Vagina (tissue), 2 donors: ENCODE measurements around the gene BCAS3.

Experiments
- POLR2A ChIP-seq, 2 donors: fragments of 450-650 bp; IDR thresholded peaks; one replicate each; pipeline ENCODE4 v1.6.1; 2017; ENCODE audit warnings: antibody characterized with exemption in 2 of 2, mild to moderate bottlenecking in 2 of 2, moderate library complexity in 2 of 2
- POLR2AphosphoS5 ChIP-seq, 2 donors: sonication (generic); formaldehyde crosslinking; IDR thresholded peaks; one replicate each; pipeline ENCODE4 v1.9.0; 2017; ENCODE audit warnings: antibody characterized with exemption in 2 of 2, mild to moderate bottlenecking in 2 of 2, low read depth in 1 of 2; ENCODE audit not compliant: insufficient read depth in 1 of 2
- TF ChIP-seq, protein P1 (sequence below), 3 experiments: fragments of 450-650 bp in 2 of 3; fragments of 200-600 bp in 1 of 3; sonication (generic) in 1 of 3; IDR thresholded peaks; one replicate each; pipeline ENCODE4 v1.5.1; 2017 to 2019; ENCODE audit warnings: antibody characterized with exemption in 3 of 3, mild to moderate bottlenecking in 2 of 3, moderate library complexity in 2 of 3

DNA sequence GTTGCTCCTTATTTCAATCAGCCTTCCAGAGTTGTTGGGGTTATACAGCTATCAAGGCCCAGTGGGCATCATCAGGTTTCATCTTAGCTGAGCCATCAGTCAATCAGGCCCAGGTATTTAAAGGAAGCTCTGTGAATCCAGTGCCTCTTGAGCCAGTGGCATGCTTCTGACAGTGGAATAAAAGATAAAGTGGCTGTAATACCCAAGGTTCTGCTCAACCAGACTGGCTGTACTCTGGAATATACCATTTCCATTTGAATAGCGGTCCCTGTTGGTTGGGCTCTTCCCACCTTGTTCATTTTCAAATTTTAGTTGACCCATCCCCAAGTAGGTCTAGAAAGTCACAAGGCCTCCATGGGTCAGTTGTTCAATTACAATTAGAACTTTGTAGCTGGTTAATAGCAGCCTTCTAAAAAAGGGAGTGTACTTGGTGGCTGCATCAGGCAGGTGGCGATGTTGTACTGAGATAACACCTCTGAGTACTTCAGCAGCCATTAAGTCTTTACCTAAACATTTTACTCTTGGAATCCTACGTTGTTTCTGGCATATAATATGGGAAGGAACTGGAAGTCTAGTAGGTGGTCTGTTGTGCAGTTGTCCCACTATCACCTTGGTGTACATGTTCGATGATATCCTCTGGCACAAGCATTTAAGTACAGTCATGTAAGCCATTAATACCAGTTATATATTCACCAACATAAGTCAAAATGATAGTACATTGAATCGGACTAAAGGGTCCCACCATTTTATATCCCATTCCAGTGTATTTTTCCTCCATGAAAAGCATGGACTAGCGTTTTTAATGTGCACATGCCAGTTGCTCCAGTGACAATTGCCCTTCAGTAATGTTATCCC, 294.1 kb downstream of the BCAS3 start:
- TF ChIP-seq POLR2A (IDR thresholded peaks at IDR 0.05), result no peak
- TF ChIP-seq, protein P1, sequence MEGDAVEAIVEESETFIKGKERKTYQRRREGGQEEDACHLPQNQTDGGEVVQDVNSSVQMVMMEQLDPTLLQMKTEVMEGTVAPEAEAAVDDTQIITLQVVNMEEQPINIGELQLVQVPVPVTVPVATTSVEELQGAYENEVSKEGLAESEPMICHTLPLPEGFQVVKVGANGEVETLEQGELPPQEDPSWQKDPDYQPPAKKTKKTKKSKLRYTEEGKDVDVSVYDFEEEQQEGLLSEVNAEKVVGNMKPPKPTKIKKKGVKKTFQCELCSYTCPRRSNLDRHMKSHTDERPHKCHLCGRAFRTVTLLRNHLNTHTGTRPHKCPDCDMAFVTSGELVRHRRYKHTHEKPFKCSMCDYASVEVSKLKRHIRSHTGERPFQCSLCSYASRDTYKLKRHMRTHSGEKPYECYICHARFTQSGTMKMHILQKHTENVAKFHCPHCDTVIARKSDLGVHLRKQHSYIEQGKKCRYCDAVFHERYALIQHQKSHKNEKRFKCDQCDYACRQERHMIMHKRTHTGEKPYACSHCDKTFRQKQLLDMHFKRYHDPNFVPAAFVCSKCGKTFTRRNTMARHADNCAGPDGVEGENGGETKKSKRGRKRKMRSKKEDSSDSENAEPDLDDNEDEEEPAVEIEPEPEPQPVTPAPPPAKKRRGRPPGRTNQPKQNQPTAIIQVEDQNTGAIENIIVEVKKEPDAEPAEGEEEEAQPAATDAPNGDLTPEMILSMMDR (IDR thresholded peaks at IDR 0.05), result peak in 1 of 3 experiments; percentile 45
- TF ChIP-seq POLR2AphosphoS5 (IDR thresholded peaks at IDR 0.05; ENCODE audit: insufficient read depth in 1 of 2, low read depth in 1 of 2), result no peak
